ENCODE results near the gene DSCAM.

Gene DSCAM

GRCh38 chr21:40671716-40672115, 175.2 kb downstream of the DSCAM start:
- Mint-ChIP-seq H3K9me3 (peaks cover 3% of the 10 kb centered on the region), H3K4me3 (no peak overlapping the region), H3K27ac (no peak overlapping the region), H3K4me1 (ENCODE audit: low read depth) (no peaks in the 10 kb centered on the region), H3K36me3 (ENCODE audit: low read depth) (no peaks in the 10 kb centered on the region), H3K27me3 (ENCODE audit: low read depth) (no peaks in the 10 kb centered on the region)
- no peak for DNase-seq (ENCODE audit: low spot score)

GRCh38 chr21:40668555-40669275, 178.2 kb downstream of the DSCAM start:
- H3K9me3 Mint-ChIP-seq, result peaks cover 3% of the 10 kb centered on the region
- no peak overlapping the region for H3K4me3 Mint-ChIP-seq
- no peaks in the 10 kb centered on the region for H3K27me3 Mint-ChIP-seq (ENCODE audit: low read depth)
- DNase-seq (ENCODE audit: low spot score), result no peak
- H3K36me3 Mint-ChIP-seq (ENCODE audit: low read depth), result no peaks in the 10 kb centered on the region
- H3K27ac Mint-ChIP-seq, result no peak overlapping the region
- H3K4me1 Mint-ChIP-seq (ENCODE audit: low read depth), result no peaks in the 10 kb centered on the region

GRCh38 chr21:40667967-40668366, 179.0 kb downstream of the DSCAM start:
- no peak overlapping the region for H3K4me3 Mint-ChIP-seq
- no peak for DNase-seq (ENCODE audit: low spot score)
- H3K4me1 Mint-ChIP-seq (ENCODE audit: low read depth), result no peaks in the 10 kb centered on the region
- H3K36me3 Mint-ChIP-seq (ENCODE audit: low read depth), result no peaks in the 10 kb centered on the region
- H3K27ac Mint-ChIP-seq, result no peak overlapping the region
- H3K27me3 Mint-ChIP-seq (ENCODE audit: low read depth), result no peaks in the 10 kb centered on the region
- H3K9me3 Mint-ChIP-seq, result peaks cover 3% of the 10 kb centered on the region

GRCh38 chr21:40662889-40663288, 184.1 kb downstream of the DSCAM start:
- Mint-ChIP-seq H3K36me3 (ENCODE audit: low read depth) (no peaks in the 10 kb centered on the region), H3K4me3 (no peak overlapping the region), H3K9me3 (peaks cover 11% of the 10 kb centered on the region), H3K4me1 (ENCODE audit: low read depth) (no peaks in the 10 kb centered on the region), H3K27me3 (ENCODE audit: low read depth) (no peaks in the 10 kb centered on the region), H3K27ac (no peak overlapping the region)
- no peak for DNase-seq (ENCODE audit: low spot score)

- Mint-ChIP-seq H3K27me3 (ENCODE audit: low read depth) (no peaks in the 10 kb centered on the region), H3K4me1 (ENCODE audit: low read depth) (no peaks in the 10 kb centered on the region), H3K27ac (no peak overlapping the region), H3K9me3 (peaks cover 8% of the 10 kb centered on the region), H3K4me3 (no peak overlapping the region), H3K36me3 (ENCODE audit: low read depth) (no peaks in the 10 kb centered on the region)
- no peak for DNase-seq (ENCODE audit: low spot score)
These were observed 186.5 kb downstream of the DSCAM start for GRCh38 chr21:40660461-40660860.

- no peaks in the 10 kb centered on the region for H3K27me3 Mint-ChIP-seq (ENCODE audit: low read depth)
- no peaks in the 10 kb centered on the region for H3K36me3 Mint-ChIP-seq (ENCODE audit: low read depth)
- no peak overlapping the region for H3K27ac Mint-ChIP-seq
- H3K9me3 Mint-ChIP-seq, result peaks cover 17% of the 10 kb centered on the region
- no peaks in the 10 kb centered on the region for H3K4me1 Mint-ChIP-seq (ENCODE audit: low read depth)
- H3K4me3 Mint-ChIP-seq, result no peak overlapping the region
- DNase-seq (ENCODE audit: low spot score), result no peak
These were observed 188.6 kb downstream of the DSCAM start for GRCh38 chr21:40658311-40658710.

GRCh38 chr21:40652436-40652835, 194.5 kb downstream of the DSCAM start:
- no peak for DNase-seq (ENCODE audit: low spot score)
- H3K9me3 Mint-ChIP-seq, result peaks cover 33% of the 10 kb centered on the region
- no peaks in the 10 kb centered on the region for H3K36me3 Mint-ChIP-seq (ENCODE audit: low read depth)
- H3K27me3 Mint-ChIP-seq (ENCODE audit: low read depth), result no peaks in the 10 kb centered on the region
- H3K4me1 Mint-ChIP-seq (ENCODE audit: low read depth), result no peaks in the 10 kb centered on the region
- H3K4me3 Mint-ChIP-seq, result no peak overlapping the region
- H3K27ac Mint-ChIP-seq, result no peak overlapping the region

GRCh38 chr21:40647706-40648105, 199.3 kb downstream of the DSCAM start:
- no peak for DNase-seq (ENCODE audit: low spot score)
- Mint-ChIP-seq H3K36me3 (ENCODE audit: low read depth) (no peaks in the 10 kb centered on the region), H3K4me1 (ENCODE audit: low read depth) (no peaks in the 10 kb centered on the region), H3K27me3 (ENCODE audit: low read depth) (no peaks in the 10 kb centered on the region), H3K4me3 (no peak overlapping the region), H3K9me3 (peaks cover 21% of the 10 kb centered on the region), H3K27ac (no peak overlapping the region)

- DNase-seq (ENCODE audit: low spot score), result no peak
- H3K9me3 Mint-ChIP-seq, result peaks cover 20% of the 10 kb centered on the region
- H3K27ac Mint-ChIP-seq, result no peak overlapping the region
- H3K27me3 Mint-ChIP-seq (ENCODE audit: low read depth), result no peaks in the 10 kb centered on the region
- H3K4me3 Mint-ChIP-seq, result no peak overlapping the region
- no peaks in the 10 kb centered on the region for H3K36me3 Mint-ChIP-seq (ENCODE audit: low read depth)
- no peaks in the 10 kb centered on the region for H3K4me1 Mint-ChIP-seq (ENCODE audit: low read depth)
These were observed 200.3 kb downstream of the DSCAM start for GRCh38 chr21:40646651-40647050.

GRCh38 chr21:40641042-40641441, 205.9 kb downstream of the DSCAM start:
- H3K27ac Mint-ChIP-seq, result no peak overlapping the region
- H3K27me3 Mint-ChIP-seq (ENCODE audit: low read depth), result no peaks in the 10 kb centered on the region
- H3K4me3 Mint-ChIP-seq, result no peak overlapping the region
- peaks cover 10% of the 10 kb centered on the region for H3K9me3 Mint-ChIP-seq
- no peak for DNase-seq (ENCODE audit: low spot score)
- no peaks in the 10 kb centered on the region for H3K36me3 Mint-ChIP-seq (ENCODE audit: low read depth)
- no peaks in the 10 kb centered on the region for H3K4me1 Mint-ChIP-seq (ENCODE audit: low read depth)

- Mint-ChIP-seq H3K36me3 (ENCODE audit: low read depth) (no peaks in the 10 kb centered on the region), H3K4me1 (ENCODE audit: low read depth) (no peaks in the 10 kb centered on the region), H3K9me3 (peaks cover 10% of the 10 kb centered on the region), H3K27me3 (ENCODE audit: low read depth) (no peaks in the 10 kb centered on the region), H3K27ac (no peak overlapping the region), H3K4me3 (no peak overlapping the region)
- no peak for DNase-seq (ENCODE audit: low spot score)
These were observed 206.6 kb downstream of the DSCAM start for GRCh38 chr21:40640266-40640789.

GRCh38 chr21:40639616-40640194, 207.3 kb downstream of the DSCAM start:
- Mint-ChIP-seq H3K4me1 (ENCODE audit: low read depth) (no peaks in the 10 kb centered on the region), H3K27ac (no peak overlapping the region), H3K36me3 (ENCODE audit: low read depth) (no peaks in the 10 kb centered on the region), H3K9me3 (peaks cover 10% of the 10 kb centered on the region), H3K27me3 (ENCODE audit: low read depth) (no peaks in the 10 kb centered on the region), H3K4me3 (no peak overlapping the region)
- no peak for DNase-seq (ENCODE audit: low spot score)

- DNase-seq (ENCODE audit: low spot score), result no peak
- H3K9me3 Mint-ChIP-seq, result peaks cover 10% of the 10 kb centered on the region
- no peak overlapping the region for H3K4me3 Mint-ChIP-seq
- H3K4me1 Mint-ChIP-seq (ENCODE audit: low read depth), result no peaks in the 10 kb centered on the region
- H3K36me3 Mint-ChIP-seq (ENCODE audit: low read depth), result no peaks in the 10 kb centered on the region
- H3K27ac Mint-ChIP-seq, result no peak overlapping the region
- no peaks in the 10 kb centered on the region for H3K27me3 Mint-ChIP-seq (ENCODE audit: low read depth)
These were observed 208.3 kb downstream of the DSCAM start for GRCh38 chr21:40638466-40639251.

- Mint-ChIP-seq H3K36me3 (ENCODE audit: low read depth) (no peaks in the 10 kb centered on the region), H3K4me1 (ENCODE audit: low read depth) (no peaks in the 10 kb centered on the region), H3K4me3 (no peak overlapping the region), H3K27me3 (ENCODE audit: low read depth) (no peaks in the 10 kb centered on the region), H3K9me3 (peaks cover 7% of the 10 kb centered on the region), H3K27ac (no peak overlapping the region)
- no peak for DNase-seq (ENCODE audit: low spot score)
These were observed 210.9 kb downstream of the DSCAM start for GRCh38 chr21:40636026-40636425.

Data from T-helper 2 cell treated with Interferon-gamma antibody and Interleukin-4, amounts not matched to agents 5 μg/mL and 100 μg/mL, for 36 hours (primary cell).